Hematopoietic multipotent progenitor cell treated with erythropoietin and hydrocortisone succinate and interleukin-3 and kit ligand, for 4 days (in vitro differentiated cells): ENCODE measurements around the gene SLC24A3.

Source experiments
- DNase-seq: peaks from one replicate; pipeline ENCODE4 v3.0.0-alpha.2; 2015

The SLC24A3 gene

DNA sequence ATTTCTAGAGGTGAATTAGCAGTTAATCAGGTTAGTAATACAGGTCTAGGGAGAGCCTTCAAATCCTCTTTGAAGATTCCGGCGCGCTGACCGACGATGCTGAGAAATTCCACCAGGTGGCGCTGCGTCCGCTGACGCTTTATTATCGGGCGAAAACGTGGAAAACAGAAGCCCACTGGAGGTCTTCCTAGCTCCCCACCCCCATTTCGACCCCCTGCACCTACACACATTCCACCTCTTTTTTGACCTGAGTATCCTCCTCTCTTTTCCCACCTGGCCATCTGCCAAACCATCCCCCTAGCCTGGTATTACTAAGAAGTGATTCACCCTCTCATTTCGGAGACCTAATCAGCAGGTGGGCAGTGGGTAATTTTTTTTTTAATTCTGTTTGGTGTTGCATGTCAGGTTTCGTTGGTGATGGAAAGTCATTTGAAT lies 480.3 kb downstream of the SLC24A3 start:
- peak; percentile 67 for DNase-seq

DNA sequence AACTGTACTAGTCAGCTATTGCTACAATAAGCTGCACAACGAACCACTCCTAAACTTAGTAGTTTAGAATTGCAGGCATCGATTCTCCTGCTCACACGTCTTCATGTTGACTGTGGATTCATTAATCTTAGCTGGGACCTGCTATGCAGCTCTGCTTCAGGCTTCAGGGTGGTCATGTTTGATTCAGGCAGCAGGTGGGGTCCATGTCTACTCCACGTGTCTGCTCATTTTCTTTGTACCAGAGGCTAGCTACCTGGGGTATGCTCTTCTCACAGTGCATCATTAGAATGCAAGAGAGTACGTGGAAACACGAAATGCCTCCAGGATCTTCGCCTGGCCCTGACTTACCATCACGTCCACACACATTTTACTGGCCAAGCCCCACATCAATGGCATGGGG lies 481.1 kb downstream of the SLC24A3 start:
- no peak for DNase-seq

DNA sequence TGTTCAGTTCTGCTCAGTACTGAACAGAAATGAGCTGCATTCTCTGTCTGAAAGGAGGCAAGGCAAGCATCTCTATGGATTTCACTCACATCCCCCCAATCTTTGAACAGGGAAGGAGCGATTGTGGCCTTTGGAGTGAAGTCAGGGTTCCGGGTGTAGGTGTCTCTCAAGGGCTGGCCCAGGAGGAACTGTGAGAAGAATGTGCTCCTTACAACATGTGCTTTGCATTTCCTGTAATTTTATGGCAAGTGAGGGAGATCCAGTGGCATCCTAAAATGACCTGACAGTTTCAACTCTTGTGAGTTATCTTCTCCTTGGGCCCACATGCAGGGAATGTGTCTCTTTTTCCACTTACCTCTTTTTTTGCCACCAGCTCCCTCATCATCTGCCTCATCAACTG lies 482.6 kb downstream of the SLC24A3 start:
- no peak for DNase-seq

DNA sequence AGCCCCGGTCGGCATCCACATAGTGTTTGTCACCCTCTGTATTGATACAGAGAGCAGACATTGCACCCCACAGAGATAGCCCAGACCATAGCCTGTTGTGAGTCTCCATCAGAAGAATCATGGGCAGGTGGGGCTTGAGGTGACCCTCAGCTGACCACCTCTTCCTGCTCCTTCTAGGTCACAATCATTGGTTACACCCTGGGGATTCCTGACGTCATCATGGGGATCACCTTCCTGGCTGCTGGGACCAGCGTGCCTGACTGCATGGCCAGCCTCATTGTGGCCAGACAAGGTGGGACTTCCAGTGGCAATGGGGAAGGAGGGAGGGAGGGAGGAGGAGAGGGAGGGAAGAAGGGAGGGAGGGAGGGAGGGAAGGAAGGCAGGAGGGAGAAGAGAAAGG lies 484.2 kb downstream of the SLC24A3 start:
- no peak for DNase-seq

DNA sequence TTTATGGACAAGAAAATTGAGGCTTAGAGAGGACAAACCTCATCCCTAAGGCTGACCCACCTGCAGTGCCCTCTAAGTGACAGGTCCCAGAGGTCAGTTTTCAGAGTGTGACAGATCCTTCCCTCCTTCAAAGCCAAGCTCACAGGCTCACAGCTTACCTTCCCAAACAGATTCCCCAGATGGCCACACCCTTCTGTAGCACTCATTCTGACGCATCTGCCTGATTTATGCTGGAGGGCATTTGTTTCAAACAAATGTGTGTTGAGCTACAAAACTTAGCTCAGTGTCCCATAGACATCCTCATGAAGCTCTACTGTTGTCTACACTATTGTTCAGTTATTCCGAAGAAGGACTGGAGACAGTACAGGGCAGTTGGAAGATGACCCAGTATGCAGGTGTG lies 485.0 kb downstream of the SLC24A3 start:
- no peak for DNase-seq

DNA sequence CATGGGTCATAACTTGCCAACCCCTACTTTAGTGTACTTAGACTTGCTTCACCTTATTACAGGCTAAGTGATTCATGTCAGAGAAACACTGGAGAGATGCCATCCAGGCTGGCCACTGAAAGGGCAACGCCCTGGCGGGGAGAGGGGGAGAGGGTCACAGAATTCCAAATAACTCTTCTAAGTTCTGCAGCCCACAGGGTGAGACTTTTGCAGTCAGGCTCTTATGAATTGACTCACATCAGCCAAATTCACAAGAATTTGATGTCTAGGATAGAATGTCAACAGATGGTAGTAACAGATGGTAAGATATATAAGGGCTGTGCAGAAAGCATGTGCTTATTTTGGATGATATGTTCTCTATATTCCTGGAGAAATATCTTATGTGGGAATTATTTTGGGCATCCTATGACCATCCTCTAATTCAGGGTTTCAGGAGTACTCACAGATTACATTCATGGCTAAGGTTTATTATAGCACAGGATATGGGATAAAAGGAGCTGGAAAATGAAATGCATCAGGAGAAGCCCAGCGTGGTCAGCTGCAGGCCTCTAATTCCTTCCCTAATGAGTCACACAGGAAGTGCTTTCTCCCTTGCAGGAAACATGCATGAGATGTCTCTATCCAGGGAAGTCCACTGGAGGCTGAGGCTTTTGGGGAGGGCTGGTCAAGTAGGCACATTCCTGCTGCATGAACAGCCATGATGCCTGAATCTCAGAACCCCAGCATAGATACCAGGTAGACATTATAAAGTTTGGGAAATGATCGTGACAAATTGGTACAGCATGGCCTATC lies 486.9 kb downstream of the SLC24A3 start:
- DNase-seq = no peak

DNA sequence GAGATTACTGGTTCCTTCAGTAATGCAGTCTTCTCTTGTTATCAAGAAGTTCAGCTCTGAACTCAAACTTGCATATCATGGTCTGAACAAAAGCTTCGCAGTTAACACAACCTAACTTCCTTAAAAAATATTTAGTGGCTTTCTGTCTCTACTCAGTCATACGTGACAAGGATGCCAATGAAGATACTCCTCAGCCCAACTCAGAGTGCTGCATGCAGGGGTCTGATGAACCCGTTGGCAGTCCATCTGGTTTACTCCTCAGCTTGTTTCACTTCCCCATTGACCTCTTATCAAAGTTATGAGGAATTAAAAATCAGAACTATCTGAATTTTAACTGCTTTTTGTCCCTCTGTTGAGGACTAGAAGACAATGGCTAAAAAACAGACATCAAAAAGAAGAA lies 489.0 kb downstream of the SLC24A3 start:
- DNase-seq = peak; percentile 35

DNA sequence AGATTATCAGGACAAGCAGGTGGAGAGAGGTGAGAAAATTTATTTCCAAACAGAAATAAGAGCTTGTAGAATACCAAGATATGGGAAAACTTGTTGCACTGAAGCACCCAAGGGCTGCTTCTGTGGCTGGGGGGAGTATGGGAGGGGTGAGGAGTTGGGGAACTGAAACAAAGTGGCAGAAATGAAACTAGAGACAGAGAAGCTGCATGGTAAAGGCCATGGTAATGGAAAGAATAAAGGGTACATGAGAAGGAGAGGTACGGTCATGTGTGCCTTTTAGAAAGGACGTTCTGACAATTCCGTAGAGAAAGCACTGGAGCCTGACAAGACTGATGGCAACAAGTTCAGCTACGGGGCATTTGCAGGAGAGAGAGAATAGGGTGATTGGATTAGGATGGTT lies 494.0 kb downstream of the SLC24A3 start:
- DNase-seq = no peak

DNA sequence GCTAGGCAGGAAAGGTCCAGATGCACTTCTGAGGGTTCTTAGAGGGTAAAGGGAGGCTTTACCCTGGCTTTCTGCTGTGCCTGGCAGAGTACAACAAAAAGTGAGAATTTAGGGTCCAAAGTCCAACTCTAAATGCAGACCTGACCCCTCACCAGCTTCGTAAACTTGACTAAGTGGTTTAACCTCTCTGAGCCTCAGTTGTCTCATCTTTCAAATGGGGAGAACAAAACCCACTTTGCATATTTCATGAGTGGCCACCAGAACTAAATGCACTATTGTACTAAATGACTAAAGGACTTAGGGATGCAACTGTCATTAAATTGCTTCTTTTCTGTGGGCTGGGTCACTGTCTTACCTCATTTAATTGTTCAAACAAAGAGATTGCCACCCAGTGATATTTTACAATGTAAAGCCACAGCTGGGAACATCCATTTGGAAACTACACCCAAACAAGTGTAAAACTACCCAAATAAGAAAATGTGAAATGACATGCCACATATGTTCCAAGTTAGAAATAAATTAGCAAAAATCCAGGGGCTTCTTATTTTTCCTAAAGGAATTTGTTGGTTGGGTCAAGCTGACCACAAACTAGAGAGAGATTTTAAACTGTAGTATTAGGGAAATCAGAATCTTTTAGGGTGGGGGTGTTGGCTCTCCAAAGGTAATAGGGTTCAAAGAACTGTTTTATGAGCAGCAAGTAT lies 497.3 kb downstream of the SLC24A3 start:
- no peak for DNase-seq

DNA sequence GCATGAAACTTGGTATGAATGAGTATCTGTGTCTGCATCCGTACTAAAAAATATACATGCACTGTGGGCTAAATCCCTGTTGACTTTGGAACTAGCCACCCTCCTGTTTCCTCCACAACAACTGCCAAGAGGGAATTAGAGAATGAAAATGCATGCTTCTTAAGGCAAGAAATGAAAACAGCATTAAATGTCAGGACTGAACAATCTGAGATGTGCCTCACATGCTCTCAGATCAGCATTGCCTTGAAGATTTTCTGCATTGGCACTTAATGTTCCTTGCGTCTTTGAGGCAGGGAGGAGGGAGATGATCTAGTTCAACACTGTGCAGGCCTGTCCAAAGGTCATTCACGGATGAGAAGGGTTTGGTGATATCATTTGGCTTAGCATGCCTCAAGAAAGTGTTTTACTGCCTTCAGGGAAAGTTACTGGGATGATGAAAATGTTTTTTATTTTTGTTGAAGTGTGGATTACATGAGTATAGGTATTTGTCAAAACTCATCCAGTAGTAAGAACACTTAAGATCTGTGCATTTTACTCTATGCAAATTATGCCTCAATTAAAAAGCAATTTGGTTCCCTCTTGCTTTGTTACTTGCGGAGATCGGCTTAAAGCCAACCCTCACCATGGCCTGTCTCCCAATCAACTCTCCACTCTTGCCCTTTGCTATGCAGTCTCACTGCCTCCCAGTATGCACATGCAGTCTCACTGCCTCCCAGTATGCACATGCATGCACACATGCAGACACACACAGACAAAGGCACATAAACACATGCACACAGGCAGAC lies 498.1 kb downstream of the SLC24A3 start:
- DNase-seq = no peak

DNA sequence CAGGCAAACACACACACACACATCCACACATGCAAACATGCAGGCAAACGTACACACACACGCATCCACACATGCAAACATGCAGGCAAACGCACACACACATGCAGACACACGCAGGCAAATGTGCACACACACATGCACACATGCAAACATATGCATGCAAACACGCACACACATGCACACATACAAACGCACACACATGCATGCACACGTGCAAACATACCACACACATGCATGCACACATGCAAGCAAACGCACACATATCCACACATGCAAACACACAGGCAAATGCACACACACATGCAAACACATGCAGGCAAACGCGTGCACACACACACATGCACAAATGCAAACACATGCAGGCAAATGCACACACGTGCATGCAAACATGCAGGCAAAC lies 498.7 kb downstream of the SLC24A3 start:
- no peak for DNase-seq

DNA sequence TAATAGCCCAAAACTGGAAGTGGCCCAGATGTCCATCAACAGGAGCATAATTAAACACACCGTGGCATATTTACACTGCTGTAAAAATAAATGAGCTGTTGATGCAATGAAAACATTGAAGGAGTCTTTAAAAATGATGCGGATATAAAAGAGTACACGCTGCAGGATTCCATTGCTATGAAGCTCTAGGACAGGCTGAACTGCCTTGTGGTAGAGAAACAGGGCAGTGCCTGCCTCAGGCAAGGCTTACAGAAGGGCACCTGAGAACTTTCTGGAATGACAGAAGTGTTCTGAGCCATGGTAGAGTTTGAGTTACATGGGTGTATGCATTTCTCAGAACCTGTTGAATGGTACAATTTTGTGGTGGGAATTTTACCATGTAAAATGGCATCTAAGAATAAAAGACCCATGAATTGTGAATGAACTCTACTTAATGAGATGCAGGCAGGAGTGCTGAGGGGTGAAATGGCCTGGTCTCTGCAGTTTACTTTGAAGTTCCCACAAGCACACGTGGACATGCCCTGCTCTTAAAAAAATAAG lies 500.3 kb downstream of the SLC24A3 start:
- DNase-seq = no peak

DNA sequence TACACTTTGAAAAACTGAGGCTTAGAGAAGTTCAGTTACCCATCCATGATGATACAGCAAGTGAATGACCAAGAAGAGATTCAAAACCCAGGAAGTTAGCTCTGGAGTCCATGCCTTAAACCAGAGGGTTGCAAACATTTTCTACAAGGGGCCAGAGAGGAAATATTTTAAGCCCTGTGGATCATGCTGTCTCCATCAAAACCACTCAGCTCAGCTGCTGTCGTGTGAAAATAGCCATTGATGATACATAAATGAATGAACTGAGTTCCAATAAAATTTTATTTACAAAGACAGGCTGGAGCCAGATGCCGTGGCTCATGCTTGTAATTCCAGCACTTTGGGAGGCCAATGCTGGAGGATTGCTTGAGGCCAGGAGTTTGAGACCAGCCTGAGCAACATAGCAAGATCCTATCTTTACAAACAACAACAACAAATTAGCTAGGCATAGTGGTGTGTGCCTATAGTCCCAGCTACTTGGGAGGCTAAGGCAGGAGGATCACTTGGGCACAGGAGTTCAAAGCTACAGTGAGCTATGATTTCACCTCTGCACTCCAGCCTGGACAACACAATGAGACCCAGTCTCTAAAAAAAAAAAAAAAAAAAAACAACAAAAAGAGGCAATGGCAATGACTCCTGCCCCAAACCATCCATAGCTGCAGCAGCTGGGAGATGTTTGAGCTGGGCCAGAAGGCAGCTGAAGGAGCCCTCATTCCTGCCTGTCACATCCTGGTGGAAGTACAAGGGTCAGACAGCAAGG lies 501.6 kb downstream of the SLC24A3 start:
- no peak for DNase-seq

DNA sequence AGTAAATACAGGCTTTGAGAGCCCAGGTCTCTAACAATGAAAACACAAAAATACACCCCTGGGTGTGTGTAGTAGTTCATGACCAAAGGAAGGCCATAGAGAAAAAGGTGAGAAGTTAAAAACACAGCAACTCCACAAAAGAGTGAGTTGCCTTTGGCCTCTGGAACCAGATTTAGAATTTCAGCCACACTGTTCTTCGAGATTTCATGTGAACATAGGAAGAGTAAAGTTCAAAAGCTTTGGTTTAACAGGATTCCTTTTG lies 502.1 kb downstream of the SLC24A3 start:
- no peak for DNase-seq

DNA sequence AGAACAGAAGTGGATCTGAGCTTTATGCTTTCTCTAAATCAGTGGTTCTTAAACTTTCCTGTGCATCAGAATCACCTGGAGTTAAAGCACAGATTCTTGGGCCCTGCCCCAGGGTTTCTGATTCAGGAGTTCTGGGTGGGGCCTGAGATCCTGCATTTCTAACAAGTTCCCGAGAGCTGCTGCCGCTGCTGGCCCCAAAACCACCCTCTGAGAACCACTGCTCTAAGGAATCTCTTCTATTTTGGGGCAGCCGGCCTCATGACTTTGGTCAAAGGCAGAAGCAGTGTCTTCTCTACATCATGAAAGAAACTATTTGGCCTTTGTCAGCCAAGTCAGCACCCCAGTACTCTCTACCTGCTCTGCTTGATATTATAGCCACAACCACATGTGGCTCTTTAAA lies 503.5 kb downstream of the SLC24A3 start:
- no peak for DNase-seq

DNA sequence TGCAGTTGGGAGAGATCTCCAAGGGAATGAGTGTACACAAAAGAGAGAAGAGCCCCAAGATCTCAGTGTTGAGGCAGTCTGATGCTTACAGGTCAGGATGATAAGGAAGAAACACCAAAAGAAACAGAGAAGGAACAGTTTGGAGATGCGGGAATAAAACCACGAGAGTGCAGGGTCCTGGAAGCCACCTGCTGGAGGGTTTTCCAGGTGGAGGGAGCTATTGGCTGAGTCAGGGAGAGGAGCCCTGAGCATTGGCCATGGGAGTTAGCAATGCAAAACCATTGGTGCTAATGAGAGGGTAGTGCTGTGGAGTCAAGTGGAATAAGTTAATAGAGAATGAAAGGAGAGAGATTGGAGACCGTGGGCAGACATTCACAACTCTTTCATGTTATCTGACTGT lies 506.4 kb downstream of the SLC24A3 start:
- no peak for DNase-seq

DNA sequence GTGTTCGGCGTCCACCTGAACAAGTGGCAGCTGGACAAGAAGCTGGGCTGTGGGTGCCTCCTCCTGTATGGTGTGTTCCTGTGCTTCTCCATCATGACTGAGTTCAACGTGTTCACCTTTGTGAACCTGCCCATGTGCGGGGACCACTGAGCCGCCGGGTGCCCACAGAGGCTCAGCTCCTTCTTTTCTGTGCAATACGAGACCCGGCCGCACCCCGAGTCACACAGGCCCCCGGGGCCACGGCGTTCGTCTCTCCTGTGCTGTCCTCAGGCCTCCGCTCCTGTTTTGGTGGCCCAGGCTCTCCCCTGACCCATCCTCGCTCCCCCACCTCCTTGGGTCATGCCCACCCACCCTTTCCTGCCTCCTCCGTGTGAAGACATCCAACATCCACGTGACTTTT lies 508.5 kb downstream of the SLC24A3 start:
- DNase-seq = no peak

DNA sequence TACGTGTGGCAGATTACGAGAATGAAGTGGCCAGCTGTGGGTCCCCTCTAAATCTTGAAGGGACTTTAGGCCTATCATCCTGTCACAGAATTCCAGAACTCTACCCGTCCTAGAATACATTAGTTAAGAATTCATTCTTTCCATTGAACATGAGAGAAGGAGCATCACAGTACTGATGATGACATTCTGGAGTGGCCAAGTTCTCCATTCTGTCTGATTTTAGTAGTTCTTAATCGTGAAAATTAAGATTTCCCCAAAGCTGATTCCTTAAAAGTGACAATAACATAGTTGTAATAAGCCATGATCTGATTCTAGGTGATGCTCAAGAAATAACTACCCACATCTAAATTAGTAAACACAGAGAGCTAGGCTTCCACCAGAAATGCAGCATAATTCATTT lies 510.6 kb downstream of the SLC24A3 start:
- DNase-seq = no peak

DNA sequence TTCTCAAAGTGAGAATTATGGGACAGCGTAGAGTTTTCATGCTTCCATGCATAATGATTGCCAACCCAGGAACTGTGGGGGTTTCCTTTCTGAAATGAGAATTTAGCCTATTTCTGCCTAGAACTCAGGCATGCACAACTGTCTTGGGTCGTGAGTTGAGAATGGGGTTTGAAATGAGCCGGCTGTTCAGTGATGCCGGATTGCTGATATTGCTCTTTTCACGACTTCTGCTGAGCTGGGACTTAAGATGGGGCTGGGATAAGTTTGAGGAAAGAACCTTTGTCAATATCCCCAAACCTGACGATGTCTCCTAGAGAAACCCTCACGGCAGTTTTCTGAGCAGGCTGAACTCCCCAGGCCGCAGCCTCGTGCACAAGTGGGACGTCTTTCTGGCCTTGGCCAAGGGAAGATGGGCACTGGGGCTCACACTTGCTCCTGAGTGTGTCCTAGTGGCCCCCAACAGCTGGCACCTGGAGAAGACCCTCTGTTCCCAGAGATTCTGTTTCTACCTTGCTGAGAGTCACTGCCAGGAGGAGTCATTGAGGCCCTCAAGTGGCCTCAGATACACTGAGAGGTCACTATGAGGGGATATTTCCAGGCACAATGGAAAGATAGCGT lies 511.5 kb downstream of the SLC24A3 start:
- DNase-seq = no peak

DNA sequence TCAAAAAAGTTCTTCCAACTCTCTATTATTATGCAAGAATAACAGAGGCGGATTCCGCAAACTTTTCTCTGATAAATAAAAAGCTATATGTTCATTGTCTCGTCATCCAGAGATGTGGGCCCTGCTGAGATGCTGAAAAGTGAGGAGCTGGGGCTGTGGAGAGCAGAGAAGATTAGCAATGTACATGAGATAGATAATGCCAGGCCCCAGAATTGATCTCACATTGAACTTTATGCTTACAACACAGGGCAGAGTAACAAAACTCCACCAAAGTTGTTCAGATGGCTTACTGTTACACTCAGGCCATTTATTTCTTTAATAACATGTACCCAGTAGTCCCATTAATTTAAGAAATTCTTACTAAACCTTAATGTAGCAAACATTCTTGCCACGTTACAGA lies 512.9 kb downstream of the SLC24A3 start:
- DNase-seq = no peak

DNA sequence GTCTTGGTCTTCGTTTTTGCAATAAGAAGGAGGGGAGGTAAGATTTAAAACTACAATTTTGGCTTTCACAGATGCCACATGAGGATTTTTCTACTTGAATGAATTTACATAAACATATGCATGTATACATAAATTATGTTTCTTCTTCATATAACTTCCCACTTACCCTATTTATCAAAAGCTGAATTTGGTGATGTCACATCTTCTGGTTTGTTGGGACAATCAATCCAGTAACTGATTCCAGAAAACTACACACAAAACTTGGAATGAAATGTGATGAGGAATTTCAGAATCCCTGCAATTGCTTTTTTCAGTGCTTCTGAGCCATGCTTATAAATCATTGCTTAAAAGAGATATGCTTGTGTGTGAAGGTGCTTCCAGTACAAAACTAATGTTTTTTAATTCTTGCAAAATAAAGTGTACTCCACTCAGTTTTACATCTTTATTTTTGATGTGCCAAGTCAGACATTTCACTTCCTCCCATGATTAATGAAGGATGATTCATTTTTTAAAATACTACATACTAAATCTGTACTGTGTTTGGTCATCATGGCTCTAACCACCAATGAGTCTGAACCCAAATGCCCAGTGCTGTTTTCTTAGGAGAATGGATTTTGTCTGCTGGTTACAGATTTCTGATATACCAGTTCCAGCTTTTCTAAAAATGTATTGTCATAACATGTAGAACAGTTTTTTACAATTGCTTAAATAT lies 513.5 kb downstream of the SLC24A3 start:
- no peak for DNase-seq
